NCI-H1436 treated with DMSO at 0.1 percent for 48 hours (cell line): ENCODE results near the gene ZNF556.
A peak's percentile ranks its signal among the peaks of the same experiment; 100 is the strongest.

Experiments
- DNase-seq: peaks from one replicate; lab custom pipeline; 2025; lab: John Stamatoyannopoulos, UW

ZNF556 gene

DNA sequence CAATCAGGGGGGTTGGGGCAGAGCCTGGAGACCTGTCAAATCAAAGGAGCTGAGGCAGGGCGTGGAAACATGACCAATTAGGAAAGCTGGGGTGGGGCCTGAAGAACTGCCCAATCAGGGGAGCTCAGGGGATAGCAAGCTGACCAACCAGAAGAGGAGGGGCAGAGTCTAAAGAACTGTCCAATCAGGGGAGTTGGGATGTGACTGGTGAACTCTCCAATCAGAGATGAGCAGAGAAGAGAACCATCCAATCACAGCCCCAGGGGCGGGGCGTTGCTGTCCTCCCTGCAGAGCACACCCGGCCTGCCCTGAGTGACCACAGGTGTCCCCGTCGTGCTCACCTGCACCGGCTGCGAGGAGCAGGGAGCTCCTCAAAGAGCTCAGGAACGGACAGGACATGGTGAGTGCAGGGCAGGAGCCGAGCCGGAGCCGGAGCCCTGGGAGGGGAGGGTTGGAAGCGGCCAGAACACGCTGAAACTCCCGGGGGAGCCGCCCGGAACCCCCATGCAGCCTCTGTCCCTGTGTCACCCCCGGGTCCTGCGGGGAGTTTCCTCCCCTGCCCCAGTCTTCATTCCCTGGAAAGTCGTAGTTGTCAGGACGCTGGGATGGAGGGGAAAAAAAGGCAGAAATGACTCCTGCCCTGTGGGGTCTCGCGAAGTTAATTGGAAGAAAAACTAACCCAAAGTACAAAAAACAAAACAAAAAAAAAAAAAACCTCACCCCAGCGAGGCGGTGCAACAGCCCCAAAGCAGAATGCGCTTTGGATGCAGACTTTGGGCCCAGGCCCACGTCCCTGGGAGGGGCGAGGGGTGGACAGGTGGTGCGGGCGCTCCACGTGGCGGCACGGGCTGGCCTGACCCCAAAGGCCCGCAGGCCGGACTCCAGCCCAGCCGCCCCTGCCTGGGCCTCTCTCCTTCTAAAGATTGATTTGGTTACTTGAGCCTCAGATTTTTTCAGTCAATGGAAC lies at the start of gene ZNF556:
ZNF556 (plus strand) TSS at position 311 of the 967 bp plus-strand sequence; CDS start at position 398, 87 bp downstream.
- DNase-seq = peak; percentile 29

- DNase-seq = peak; percentile 63
Measured at GRCh38 chr19:2819540-2820111, 47.5 kb upstream of the ZNF556 start, which contains the start of gene ZNF554. TSS of gene ZNF554 (plus strand) at chr19:2819868. CDS start at chr19:2820072, 204 bp downstream.

- no peak for DNase-seq
Measured at GRCh38 chr19:2820112-2820702, 46.9 kb upstream of the ZNF556 start.

DNA sequence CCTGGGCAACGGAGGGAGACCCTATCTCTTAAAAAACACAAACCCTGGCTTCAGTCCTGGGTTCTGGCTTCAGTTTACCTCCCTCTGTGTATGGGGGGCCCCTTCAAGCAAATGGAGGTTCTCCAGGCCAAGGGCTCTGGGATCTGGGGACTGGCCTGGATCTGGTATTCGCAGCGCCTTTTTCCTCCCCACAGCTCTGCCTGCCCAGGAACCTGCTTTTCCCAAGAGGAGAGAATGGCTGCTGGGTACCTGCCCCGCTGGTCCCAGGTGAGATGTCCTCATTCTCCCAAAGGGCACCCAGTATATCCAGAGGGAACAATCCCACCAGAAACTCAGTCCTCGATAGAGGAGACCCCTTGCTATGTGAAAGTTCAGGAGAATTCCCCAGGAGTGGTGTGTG lies 44.3 kb upstream of the ZNF556 start:
- no peak for DNase-seq

- no peak for DNase-seq
Measured at GRCh38 chr19:2823646-2824045, 43.5 kb upstream of the ZNF556 start.

DNA sequence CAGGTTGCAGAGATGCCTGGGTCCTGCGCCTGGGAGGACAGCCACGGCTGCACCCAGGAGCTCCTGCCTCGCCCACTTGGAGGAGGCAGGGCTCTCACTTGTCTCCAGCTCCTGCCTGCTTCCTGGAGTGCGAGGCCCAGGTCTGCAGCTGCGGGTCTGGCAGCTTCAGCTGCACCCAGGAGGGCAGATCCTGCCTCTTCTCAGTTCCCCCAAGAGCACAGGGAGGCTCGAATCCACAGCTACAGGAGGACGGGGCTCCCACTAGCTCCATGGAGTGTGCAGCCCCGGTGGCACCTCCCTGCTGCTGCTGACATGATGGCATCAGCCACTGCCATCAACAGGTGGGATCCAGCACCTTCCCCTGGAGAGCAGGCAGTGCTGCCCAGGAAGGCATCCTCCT lies 43.0 kb upstream of the ZNF556 start:
- DNase-seq = no peak

DNA sequence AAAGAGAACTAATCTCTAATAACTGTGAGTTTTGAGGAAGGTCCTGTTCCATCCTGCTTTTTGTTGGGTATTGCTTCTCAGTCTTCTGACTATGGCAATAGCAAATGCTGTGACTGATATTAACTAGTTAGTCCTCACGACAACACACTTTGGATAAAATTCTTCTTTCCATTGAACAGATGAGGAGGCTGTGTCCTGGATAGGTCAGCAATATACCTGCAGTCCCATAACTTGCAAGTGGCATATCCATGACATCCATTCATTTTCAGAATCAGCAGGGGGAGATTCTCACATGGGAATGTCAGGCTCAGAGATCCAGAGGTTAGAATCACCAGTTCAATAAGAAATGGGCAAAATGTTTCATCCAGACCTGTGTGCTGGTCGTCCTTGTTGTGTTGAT lies 40.1 kb upstream of the ZNF556 start:
- DNase-seq = no peak

DNA sequence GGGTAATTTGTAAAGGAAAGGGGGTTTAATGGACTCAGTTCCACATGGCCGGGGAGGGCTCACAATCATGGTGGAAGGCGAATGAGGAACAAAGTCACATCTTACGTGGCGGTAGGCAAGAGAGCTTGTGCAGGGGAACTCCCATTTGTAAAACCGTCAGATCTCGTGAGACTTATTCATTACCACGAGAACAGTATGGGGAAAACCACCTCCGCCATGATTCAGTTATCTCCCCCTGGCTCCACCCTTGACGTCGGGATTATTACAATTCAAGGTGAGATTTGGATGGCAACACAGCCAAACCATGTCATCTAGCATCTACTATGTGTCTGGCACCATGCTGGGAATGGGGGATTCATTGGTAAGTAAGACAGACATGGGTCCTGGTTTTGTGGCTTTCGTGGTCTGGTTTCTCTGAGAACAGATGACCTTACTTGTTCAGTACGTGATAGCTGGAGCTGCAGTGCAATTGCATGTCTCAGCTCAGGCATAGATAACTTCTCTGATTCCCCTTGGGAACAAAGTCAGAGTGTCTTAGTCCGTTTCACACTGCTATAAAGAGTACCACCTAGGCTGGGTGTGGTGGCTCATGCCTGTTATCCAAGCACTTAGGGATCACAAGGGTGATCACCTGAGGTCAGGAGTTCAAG lies 39.2 kb upstream of the ZNF556 start:
- DNase-seq = no peak

DNA sequence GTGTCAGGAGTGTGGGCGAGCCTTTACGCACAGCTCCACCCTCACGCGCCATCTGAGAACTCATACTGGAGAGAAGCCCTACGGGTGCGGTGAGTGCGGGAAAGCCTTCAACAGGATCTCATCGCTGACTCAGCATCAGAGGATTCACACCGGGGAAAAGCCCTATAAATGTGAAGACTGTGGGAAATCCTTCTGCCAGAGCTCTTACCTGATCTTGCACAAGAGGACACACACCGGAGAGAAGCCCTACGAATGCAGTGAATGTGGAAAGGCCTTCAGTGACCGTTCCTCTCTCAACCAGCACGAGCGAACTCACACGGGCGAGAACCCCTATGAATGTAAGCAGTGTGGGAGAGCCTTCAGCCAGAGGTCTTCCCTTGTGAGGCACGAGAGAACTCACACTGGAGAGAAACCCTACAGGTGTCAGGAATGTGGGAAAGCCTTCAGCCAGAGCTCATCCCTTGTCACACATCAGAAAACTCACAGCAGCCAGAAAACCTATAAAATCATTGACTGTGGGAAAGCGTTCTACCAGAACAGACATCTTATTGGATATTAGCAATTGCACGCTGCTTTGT lies 32.8 kb upstream of the ZNF556 start:
- no peak for DNase-seq

DNA sequence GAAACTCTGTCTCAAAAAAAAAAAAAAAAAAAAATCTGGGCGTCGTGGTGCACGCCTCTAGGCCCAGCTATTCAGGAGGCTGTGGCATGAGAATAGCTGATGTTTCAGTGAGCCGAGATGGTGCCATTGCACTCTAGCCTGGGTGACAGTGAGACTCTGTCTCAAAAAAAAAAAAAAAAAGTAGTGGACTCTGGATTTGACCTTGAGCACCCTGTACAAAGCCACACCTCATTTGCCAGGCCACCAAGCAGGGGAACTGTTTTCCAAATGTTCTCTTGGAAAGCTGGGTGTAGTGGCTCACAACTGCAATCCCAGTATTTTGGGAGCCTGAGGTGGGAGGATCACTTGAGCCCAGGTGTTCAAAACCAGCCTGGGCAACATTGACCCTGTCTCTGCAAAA lies 29.7 kb upstream of the ZNF556 start:
- no peak for DNase-seq

DNA sequence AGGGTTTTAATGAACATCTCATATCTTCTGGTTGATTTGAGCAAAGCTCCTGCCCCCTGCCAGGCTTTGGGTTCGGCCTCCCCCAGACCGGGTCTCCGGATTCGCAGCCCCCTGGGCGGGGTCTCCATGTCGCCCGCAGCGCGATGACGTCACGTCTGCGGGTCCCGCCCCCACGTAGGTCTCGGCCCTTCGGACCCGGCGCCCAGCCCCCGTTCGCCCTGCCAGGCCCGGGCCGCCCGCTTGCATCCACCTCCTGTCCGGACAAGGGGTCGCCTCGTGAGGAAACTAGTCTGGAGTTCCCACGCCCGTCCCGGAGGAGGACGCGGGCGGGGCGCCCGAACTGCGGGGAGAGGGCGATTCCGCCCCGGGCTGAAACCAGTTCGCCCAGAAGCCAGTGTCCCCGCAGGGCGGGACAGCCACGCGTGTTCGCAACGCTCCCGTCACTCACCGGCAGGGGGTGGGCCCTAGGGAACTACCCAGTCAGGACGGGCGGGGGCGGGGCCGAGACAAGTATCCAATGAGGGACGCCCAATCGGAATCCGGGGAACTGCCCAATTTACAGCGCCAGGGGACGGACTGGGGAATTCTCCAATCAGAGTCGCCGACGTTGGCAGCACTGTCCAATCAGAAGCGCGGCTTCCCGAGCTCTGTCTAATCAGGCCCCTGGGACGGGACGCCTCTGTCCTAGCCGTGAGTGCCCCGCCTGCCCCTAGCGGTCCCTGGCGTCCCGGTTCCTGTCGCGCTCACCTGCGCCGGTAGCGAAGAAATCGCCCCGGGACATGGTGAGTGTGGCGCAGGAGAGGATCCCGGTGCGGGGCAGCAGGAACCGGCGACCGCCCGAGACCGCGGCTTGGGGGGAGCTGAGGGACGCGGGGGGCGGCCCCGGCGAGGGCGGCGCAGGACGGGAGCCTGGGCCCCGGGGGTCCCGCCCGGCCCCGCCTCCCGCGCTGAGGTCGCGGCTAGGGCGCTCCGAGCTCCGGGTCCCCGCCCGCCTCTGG lies 26.0 kb upstream of the ZNF556 start, which contains the start of gene ZNF555:
ZNF555 (plus strand) TSS at position 682 of the 998 bp plus-strand sequence; CDS start at position 780, 98 bp downstream.
- no peak for DNase-seq

DNA sequence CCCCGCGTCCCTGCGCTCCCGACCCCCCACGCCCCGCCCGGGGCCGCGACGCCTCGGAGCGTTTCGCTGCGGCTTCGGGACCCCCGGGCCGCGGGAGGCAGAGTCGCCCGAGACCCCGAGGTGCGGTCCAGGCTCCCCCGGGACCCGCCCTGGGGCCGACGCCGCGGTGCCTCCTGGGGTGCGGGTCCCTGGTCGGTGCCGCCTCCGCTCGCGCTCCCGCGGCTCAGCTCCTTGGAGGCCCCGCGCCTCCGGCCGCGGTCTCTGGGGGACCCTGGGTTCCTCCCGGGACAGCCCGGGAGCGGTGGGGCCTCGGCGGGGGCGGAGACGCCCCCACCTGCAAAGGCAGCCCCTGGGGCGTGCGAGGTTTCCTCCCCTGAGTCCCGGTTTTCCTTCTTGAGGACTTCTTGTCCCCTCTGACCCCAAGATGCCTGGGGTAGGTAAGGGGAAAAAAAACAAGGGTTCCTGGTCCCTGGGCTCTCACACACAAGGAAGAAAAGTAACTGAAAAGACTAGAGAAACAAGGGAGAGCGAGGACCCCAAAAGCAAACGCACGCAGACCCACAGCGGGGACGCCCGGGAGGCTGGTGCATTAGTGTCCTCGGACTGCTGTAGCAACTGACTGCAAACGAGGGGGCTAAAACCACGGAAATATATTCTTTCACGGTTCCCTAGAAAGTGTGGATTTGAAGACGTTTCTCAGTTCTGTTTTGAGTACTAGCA lies 25.1 kb upstream of the ZNF556 start:
- no peak for DNase-seq

GRCh38 chr19:2845107-2845506 lies 22.0 kb upstream of the ZNF556 start:
- DNase-seq = no peak

DNA sequence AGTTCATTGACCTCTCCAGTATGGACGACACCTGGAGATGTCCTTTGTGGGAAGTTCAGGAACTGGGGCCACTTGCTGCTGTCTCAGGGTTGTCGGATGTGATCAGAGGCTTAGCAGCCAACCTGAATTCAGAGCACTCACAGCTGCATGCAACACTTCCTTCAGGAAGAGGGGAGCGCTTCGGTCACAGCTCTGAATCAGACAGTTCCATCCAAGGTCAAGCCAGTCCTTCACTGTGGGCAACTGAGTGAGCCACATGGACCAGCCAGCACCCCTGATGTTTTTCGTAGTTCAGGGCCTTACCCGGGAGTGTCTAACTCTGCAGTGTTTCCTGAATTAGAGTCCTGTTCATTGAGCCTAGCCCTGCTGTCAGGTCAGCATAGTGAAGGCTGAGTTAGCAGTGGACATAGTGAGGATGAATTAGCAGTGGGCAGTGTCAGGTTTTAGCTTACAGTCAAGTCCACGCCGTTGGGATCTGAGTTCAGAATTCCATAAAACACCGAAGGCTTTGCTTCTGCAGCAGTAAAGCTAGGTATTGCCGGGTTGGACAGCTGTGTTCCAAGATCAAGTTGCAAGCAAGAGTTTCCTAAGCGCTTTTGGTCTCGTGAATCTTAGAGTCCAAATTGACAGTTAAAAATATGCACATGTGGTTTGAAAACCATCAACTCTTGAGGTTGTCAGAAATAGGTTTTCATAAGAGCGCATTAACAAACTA lies 20.8 kb upstream of the ZNF556 start:
- DNase-seq = no peak

DNA sequence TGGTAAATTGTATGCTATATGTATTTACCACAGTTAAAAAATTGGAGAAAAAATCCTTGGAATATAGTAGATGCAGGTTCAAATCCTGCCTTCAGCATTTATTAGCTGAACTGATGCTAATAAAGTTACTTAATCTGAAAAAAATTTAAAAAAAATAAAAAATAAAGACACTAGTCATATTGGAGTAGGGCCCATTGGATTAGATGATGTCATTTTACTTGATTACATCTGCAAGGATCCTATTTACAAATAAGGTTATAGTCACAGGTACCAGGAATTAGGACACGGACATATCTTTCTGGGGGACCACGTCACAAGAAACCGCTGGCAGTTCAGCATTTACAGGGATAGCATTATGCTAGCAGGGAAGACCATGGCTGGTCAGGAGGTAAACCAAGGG lies 19.6 kb upstream of the ZNF556 start:
- no peak for DNase-seq

- no peak for DNase-seq
Measured at GRCh38 chr19:2848616-2849015, 18.5 kb upstream of the ZNF556 start.

GRCh38 chr19:2850256-2850925 lies 16.7 kb upstream of the ZNF556 start:
- no peak for DNase-seq

DNA sequence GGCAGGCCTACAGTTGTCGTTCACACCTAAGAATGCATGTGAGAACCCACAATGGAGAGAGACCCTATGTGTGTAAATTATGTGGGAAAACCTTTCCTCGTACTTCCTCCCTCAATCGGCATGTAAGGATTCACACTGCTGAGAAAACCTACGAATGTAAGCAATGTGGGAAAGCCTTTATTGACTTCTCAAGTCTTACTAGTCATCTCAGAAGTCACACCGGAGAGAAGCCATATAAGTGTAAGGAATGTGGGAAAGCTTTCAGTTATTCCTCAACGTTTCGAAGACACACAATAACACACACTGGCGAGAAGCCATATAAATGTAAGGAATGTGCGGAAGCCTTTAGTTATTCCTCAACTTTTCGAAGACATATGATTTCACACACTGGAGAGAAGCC lies 14.5 kb upstream of the ZNF556 start:
- DNase-seq = no peak
